HG03565 (cell line): ENCODE results near the gene TSPAN32.

Experiments
- ATAC-seq: cut with Tn5 transposase; IDR thresholded peaks from one replicate; pipeline ENCODE4 v1.9.1; 2021; ENCODE audit warnings: mild to moderate bottlenecking, moderate library complexity; ENCODE audit not compliant: unreplicated experiment

Gene TSPAN32

GRCh38 chr11:2314136-2314524, 12.3 kb downstream of the TSPAN32 start:
- no peak for ATAC-seq

- ATAC-seq: no peak
Measured at GRCh38 chr11:2314525-2315394, 12.9 kb downstream of the TSPAN32 start.

- no peak for ATAC-seq
Measured at GRCh38 chr11:2315395-2316168, 13.8 kb downstream of the TSPAN32 start.

GRCh38 chr11:2316169-2316962, 14.6 kb downstream of the TSPAN32 start:
- no peak for ATAC-seq

- no peak for ATAC-seq
Measured at GRCh38 chr11:2316963-2317244, 15.1 kb downstream of the TSPAN32 start.

- ATAC-seq: no peak
Measured at GRCh38 chr11:2317354-2318050, 15.7 kb downstream of the TSPAN32 start.

- no peak for ATAC-seq
Measured at GRCh38 chr11:2318123-2318522, 16.3 kb downstream of the TSPAN32 start.

- no peak for ATAC-seq
Measured at GRCh38 chr11:2318707-2319106, 16.9 kb downstream of the TSPAN32 start.

- ATAC-seq: no peak
Measured at GRCh38 chr11:2319791-2320472, 18.1 kb downstream of the TSPAN32 start.

- no peak for ATAC-seq
Measured at GRCh38 chr11:2320568-2321310, 18.9 kb downstream of the TSPAN32 start.

- ATAC-seq: no peak
Measured at GRCh38 chr11:2321311-2321683, 19.5 kb downstream of the TSPAN32 start.

- no peak for ATAC-seq
Measured at GRCh38 chr11:2325123-2325522, 23.3 kb downstream of the TSPAN32 start.

GRCh38 chr11:2325719-2326118, 23.9 kb downstream of the TSPAN32 start:
- no peak for ATAC-seq

GRCh38 chr11:2327032-2327431, 25.2 kb downstream of the TSPAN32 start:
- ATAC-seq: no peak

- no peak for ATAC-seq
Measured at GRCh38 chr11:2328021-2328420, 26.2 kb downstream of the TSPAN32 start.

- ATAC-seq: no peak
Measured at GRCh38 chr11:2328656-2329354, 27.0 kb downstream of the TSPAN32 start.

- ATAC-seq: no peak
Measured at GRCh38 chr11:2329551-2329950, 27.7 kb downstream of the TSPAN32 start.

GRCh38 chr11:2330696-2331095, 28.9 kb downstream of the TSPAN32 start:
- no peak for ATAC-seq

- no peak for ATAC-seq
Measured at GRCh38 chr11:2331404-2331803, 29.6 kb downstream of the TSPAN32 start.
